Stimulated activated CD8-positive, alpha-beta memory T cell treated with anti-CD3 and anti-CD28 coated beads, Interleukin-12 subunit alpha, Interleukin-12 subunit beta, amount 100 ng/mL, for 24 hours (primary cell): ENCODE data around the gene ELOA.
"Not testable (repeated sequence)": the region's sequence is repeated elsewhere in the genome, so short reads cannot be mapped to it uniquely, and the experiment has no call there.

ENCODE experiments used
- DNase-seq: peaks from one replicate; pipeline ENCODE4 v3.0.0-alpha.2; 2020; ENCODE audit errors: extremely low read depth

The ELOA gene

DNA sequence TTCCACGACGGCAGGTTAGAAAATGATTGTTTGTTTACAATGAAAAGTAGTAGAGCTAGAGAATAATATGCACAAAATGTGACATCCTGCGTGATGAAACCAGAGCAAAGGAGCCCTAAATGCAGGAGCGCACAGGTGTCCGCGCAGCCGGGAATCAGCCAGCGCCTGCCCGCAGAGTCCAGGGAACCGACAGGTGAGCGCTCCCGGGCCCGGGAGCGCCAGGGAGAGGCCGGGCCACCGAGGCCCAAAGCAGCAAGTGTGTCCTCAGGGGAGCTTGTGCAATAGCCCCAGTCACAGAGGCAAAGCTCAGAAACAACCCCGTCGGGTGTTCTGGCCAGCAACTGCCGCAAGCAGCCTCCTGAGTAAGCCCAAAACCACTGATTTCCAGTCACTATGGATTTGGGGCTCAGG lies 58.1 kb downstream of the ELOA start:
- DNase-seq = no peak

DNA sequence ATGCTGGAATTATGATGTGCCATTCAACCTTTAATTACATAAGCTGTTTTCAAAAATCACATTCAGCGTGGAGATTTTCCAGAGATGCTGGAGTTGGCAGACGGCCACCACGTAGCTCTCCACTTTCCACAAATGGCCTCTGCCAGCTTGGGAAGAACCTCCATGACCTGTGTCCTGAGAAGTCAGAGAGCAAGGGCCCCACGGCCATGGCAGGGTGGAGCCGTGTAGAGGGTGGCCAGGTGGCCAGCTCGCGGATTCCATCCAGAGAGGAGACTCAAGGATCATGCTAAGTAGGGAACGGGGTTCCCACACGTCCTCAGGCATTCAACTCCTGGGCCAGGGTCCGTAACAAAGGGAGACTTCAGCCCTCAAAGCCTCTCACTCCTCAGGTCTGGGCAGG lies 58.6 kb downstream of the ELOA start:
- DNase-seq = no peak

DNA sequence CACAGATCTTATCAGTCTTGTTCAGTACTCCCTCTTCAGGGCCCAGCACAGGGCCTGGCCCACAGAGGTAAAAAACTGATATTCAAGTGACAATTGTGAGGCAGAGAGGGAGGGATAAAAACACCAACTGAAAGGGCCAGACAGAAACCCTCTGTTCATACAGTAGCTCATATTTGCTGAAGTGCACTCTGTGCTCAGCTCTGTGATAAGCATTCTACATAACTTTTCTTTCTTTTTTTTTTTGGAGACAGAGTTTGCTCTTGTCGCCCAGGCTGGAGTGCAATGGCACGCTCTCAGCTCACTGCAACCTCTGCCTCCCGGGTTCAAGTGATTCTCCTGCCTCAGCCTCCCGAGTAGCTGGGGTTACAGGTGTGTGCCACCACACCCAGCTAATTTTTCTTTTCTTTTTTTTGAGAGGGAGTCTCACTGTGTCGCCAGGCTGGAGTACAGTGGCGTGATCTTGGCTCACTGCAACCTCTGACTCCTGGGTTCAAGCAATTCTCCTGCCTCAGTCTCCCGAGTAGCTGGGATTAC lies 59.6 kb downstream of the ELOA start:
- DNase-seq = not testable (repeated sequence)

DNA sequence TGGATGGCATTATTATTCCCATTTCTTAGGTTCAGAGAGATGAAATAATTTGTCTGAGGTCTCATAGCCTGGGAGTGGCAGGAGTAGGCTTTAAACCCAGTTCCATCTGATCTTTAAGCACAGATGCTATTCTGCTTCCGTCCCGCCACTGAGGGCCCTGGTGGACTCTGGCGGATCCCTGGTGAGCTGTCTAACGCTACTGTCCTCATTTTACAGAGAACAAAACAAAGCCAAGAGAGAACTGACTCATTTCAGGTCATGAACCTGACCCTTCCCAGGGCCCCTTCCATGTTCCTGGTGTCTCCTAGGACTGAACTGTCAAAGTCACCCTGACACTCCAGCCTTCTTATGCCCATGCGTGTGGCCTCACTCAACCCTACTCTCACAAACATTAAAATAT lies 60.4 kb downstream of the ELOA start:
- DNase-seq = no peak

- DNase-seq = no peak
Observed at GRCh38 chr1:23804183-23804835, 61.0 kb downstream of the ELOA start.

GRCh38 chr1:23805025-23805424 lies 61.8 kb downstream of the ELOA start:
- DNase-seq = no peak

DNA sequence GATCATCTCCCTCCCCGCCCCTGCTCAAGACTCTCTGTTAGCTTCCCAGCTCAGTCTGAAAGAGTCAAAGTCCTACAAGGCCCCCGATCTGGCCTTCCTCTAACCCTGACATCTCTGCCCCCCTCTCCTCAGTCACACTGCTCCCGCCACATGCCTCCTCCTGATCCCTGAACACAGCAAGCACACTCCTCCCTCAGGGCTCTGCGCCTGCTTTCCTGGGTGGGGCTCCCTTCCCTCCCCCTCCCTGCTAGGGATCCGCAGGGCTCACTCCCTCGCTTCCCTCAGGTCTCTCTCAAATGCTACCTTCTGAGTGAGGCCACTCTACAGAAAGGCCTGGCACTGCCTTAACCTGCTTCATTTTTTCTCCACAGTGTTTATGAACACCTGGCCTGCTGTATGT lies 63.0 kb downstream of the ELOA start:
- no peak for DNase-seq

DNA sequence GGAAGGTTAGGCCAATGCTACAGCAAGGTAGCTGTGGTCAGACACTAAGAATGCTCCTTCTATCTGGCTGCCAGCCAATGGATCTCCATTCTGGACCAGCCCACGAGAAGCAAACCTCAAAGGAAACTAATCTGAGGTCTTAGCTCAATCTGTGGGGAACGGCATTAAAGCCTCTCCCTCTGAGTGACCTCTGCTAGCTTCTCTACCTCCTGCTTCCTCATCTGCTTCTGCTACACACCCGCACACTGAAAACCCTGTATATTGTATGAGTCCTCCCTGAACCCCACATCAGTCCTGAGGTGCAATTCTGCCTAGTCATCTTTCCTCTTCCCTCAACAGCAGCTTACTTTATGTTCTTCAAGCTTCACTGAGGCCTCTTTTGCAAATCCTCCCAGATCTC lies 64.2 kb downstream of the ELOA start:
- DNase-seq = no peak

DNA sequence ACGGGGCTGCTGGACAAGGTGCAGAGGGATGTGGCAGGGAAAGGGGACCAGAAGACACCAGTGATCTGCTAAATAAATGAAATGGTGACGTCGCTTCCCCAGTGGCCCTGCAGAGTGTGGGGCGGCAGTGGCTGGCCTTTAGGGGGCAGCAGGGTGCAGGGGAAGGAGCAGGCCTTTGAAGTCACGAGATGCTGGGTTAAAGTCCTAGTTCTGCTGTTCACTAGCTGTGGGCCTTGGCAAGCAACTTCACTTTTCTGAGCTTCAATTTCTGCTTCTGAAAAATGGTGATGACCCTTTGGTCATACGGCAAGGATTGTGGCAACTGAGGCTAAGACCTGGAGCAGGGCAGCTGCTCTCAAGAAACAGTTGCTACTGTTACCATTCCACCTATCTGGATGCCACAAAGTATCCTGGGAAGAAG lies 66.5 kb downstream of the ELOA start:
- DNase-seq = no peak

DNA sequence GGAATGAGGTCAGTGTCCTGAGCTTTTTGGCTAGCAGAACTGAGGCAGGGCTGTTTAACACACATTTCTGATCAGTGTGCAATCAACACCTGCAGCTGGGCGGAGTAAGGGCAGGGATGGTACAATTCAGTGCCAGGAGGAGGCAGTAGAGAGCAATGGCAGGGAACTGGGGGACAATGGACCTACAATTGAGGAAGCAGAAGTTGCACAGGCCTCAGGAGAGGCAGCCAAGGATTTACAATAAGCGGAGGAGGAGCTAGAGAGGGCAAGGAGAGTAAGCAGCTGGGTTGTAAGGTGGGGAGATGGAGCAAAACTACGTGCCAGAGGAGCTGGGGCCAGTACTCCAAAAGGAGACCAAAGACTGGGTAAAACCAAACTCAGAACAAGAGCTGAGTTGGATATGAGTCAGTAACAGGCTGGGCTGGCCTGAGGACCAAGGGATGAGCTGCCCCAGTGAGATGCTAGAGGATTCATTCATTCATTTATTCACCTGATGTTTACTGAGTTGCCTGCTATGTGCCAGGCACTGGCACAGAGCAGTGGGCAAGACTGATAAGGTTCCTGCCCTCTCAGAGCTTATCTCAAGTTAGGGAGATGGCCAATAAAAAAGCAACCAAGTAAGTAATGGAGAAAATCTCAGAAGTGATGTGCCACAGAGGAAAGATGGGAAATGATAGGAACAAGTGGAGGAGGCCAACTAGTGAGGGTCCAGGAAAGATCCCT lies 67.7 kb downstream of the ELOA start:
- DNase-seq = no peak
